Activated T-helper 2 cell treated with anti-CD3 and anti-CD28 coated beads, Interferon-gamma antibody, Interleukin-2, Interleukin-4, amounts not matched to agents 10 μg/mL and 5 μg/mL and 100 μg/mL, durations not matched to agents 14 hours and 24 hours and 36 hours (primary cell): ENCODE data around the gene LYZL1. TPM values are rescaled to one million over a fixed set of nuclear protein-coding genes. Genes with fewer than 3 reads are reported as not detected.
"Not testable (repeated sequence)": the region's sequence is repeated elsewhere in the genome, so short reads cannot be mapped to it uniquely, and the experiment has no call there.

Experiments
- DNase-seq: peaks from one replicate; pipeline ENCODE4 v3.0.0; 2021; ENCODE audit warnings: low spot score
- H3K27ac Mint-ChIP-seq: one replicate; pipeline ENCODE4 v1.8.0; 2021; ENCODE audit warnings: mixed read lengths
- H3K27me3 Mint-ChIP-seq: one replicate; pipeline ENCODE4 v1.8.0; 2021; ENCODE audit warnings: low read depth, mixed read lengths
- H3K36me3 Mint-ChIP-seq: one replicate; pipeline ENCODE4 v1.8.0; 2021; ENCODE audit warnings: low read depth, mixed read lengths
- H3K4me1 Mint-ChIP-seq: one replicate; pipeline ENCODE4 v1.8.0; 2021; ENCODE audit warnings: low read depth, mixed read lengths
- H3K4me3 Mint-ChIP-seq: one replicate; pipeline ENCODE4 v1.8.0; 2021; ENCODE audit warnings: low read depth, mild to moderate bottlenecking, moderate library complexity, mixed read lengths
- H3K9me3 Mint-ChIP-seq: one replicate; pipeline ENCODE4 v1.8.0; 2021; ENCODE audit warnings: mixed read lengths
- intact Hi-C: fragments of 100-400 bp; cut with micrococcal nuclease; formaldehyde crosslinking; loops from one replicate; pipeline ENCODE4 v1.15.1; 2023
- total RNA-seq: library from RNA; stranded (reverse); gene quantifications from 2 replicates; pipeline ENCODE4 v1.2.3, GENCODE V29; 2022

Gene LYZL1
- total RNA-seq, 1 donor from 2014 or later, result not detected

DNA sequence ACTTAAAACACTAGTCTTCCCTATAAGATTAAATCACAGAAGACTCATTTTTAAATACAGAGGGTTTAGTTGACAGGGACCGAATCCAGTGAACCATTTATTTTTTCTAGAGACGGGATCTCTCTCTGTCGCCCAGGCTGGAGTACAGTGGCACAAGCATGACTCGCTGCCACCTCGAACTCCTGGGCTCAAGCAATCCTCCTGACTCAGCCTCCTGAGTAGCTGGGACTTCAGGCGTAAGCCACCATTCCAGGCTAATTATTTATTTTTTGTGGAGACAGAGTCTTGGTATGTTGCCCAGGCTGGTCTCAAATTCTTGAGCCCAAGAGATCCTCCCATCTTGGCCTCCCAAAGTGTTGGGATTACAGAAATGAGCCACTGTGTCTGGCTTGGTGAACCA lies 20.9 kb upstream of the LYZL1 start:
- Mint-ChIP-seq H3K36me3 (no peaks in the 10 kb centered on the region), H3K27ac (no peak overlapping the region), H3K9me3 (no peaks in the 10 kb centered on the region), H3K4me3 (no peak overlapping the region), H3K4me1 (no peaks in the 10 kb centered on the region), H3K27me3 (no peaks in the 10 kb centered on the region)
- no peak for DNase-seq
- intact Hi-C loops, result no loop called here

DNA sequence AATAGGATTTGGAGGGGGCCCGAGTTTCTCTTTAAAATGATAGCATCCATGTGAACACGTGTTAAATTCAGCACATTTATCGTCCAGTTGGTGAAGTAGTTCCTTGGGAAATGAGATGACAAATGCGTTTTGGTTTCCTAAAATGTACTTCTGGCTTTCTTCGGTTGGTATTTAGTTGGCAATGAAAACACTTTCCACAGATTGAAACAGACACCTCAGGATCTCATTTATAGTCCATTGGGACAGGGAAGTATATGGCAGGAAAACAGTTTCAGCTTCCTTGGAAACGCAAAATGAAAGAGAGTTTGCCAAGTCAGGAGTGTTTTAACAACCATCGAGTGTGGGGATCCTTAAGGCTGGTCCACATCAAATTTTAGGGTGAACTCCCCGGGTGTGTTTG lies 19.4 kb upstream of the LYZL1 start:
- intact Hi-C loops, result no loop called here
- no peaks in the 10 kb centered on the region for H3K36me3 Mint-ChIP-seq
- no peak overlapping the region for H3K27ac Mint-ChIP-seq
- H3K4me1 Mint-ChIP-seq, result no peaks in the 10 kb centered on the region
- no peaks in the 10 kb centered on the region for H3K9me3 Mint-ChIP-seq
- H3K4me3 Mint-ChIP-seq, result no peak overlapping the region
- H3K27me3 Mint-ChIP-seq, result no peaks in the 10 kb centered on the region
- no peak for DNase-seq

DNA sequence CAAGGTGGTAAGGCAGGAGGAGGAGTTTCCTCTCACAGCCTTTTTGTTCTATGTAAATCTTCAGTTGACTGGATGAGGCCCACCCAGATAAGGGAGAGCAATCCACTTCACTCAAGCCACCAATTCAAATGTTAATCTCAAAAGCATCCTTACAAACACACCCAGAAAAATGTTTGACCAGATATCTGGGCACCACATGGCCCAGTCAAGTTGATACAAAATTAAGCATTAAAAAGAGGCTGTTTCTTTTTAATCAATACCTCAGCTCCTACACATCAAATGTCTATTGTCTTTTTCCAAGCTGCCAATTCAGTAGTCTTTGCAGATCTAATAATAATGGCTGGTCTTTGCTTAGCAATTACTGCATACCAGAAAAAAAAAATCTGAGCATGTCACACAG lies 18.0 kb upstream of the LYZL1 start:
- H3K36me3 Mint-ChIP-seq, result no peaks in the 10 kb centered on the region
- no peak for DNase-seq
- intact Hi-C loops, result no loop called here
- H3K9me3 Mint-ChIP-seq, result no peaks in the 10 kb centered on the region
- no peak overlapping the region for H3K4me3 Mint-ChIP-seq
- H3K4me1 Mint-ChIP-seq, result no peaks in the 10 kb centered on the region
- no peak overlapping the region for H3K27ac Mint-ChIP-seq
- no peaks in the 10 kb centered on the region for H3K27me3 Mint-ChIP-seq

DNA sequence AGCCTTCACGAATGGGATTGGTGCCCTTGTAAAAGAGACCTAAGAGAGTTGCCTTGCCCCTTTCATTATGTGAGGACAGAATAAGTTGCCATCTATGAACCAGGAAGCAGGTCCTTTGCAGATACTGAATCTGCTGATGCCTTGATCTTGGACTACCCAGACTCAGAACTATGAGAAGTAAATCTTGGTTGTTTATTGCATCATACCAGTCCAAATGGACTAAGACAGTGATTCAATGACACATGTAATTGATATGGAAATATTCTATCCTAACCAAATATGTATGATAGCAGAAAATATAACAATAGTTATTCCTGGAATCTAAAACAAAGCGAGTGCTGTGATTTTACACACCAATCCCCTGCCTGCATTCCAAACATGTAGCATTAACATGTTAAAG lies 17.0 kb upstream of the LYZL1 start:
- no peak for DNase-seq
- intact Hi-C loops, result no loop called here
- H3K4me3 Mint-ChIP-seq, result no peak overlapping the region
- no peaks in the 10 kb centered on the region for H3K4me1 Mint-ChIP-seq
- no peaks in the 10 kb centered on the region for H3K9me3 Mint-ChIP-seq
- H3K36me3 Mint-ChIP-seq, result no peaks in the 10 kb centered on the region
- H3K27ac Mint-ChIP-seq, result no peak overlapping the region
- H3K27me3 Mint-ChIP-seq, result no peaks in the 10 kb centered on the region

DNA sequence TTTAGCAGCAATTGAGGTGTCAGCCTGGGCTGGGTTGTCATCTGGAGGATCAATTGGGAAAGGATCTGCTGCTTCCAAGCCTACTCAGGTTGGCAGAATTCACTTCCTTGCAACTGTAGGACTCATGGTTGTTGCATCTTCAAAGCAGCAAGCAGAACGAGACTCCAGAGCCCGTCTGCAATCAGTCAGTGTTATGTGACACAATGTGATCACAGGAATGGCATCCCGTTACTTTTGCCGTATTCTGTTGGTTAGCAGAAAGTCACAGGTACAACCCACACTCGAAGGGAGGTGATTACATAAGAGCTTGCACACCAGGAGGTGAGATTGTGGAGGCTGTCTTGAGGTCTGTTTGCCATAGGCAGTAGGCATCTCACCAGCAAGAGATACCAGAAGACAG lies 15.4 kb upstream of the LYZL1 start:
- H3K36me3 Mint-ChIP-seq, result no peaks in the 10 kb centered on the region
- H3K27ac Mint-ChIP-seq, result no peak overlapping the region
- DNase-seq, result no peak
- no peak overlapping the region for H3K4me3 Mint-ChIP-seq
- H3K27me3 Mint-ChIP-seq, result no peaks in the 10 kb centered on the region
- H3K9me3 Mint-ChIP-seq, result no peaks in the 10 kb centered on the region
- no peaks in the 10 kb centered on the region for H3K4me1 Mint-ChIP-seq
- intact Hi-C loops, result no loop called here

DNA sequence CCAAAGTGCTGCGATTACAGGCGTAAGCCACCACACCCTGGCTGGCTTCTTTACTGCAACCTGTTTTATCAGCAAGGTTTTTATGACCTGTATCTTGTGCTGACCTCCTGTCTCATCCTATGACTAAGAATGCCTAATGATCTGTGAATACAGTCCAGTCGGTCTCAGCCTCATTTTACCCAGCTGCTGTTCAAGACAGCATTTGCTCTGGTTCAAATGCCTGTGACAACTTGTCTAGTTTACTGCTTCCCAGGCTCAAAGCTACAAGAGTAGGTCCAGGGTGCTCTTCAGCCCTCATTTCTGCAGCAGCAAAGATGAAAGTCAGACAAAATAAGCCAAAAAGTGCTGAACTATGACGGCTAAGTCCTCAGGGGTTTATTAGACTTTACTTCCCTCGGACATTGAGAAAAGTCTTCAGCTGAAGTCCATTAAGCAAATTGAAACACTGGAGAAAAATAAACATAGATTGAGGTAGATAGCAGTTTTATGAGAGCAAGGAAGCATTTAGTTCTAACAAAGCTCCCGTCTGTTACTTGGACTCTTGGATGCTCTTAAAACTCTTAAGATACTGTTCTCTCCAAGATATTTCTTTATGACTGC lies 12.5 kb upstream of the LYZL1 start:
- no peaks in the 10 kb centered on the region for H3K9me3 Mint-ChIP-seq
- DNase-seq, result no peak
- no peak overlapping the region for H3K4me3 Mint-ChIP-seq
- no peak overlapping the region for H3K27ac Mint-ChIP-seq
- H3K4me1 Mint-ChIP-seq, result no peaks in the 10 kb centered on the region
- H3K36me3 Mint-ChIP-seq, result no peaks in the 10 kb centered on the region
- H3K27me3 Mint-ChIP-seq, result no peaks in the 10 kb centered on the region
- intact Hi-C loops, result no loop called here

DNA sequence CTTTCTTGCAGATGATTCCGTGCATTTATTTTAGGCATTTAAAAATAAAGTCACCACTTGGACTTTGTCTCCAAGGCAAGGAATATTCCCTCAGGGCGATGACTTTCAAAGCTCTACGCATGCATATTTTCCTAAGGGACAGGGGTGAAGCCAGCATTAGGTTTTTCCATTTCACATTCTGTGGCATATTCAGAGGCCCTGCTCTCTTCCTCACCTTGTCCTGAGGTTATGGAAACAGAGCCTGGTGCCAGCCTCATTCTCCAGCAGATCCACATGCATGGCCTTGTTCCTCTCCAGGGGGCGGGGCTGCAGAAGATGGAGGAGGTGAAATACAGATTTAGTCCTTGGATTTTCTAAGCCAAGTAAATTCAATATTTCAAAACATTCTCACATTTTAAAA lies 11.6 kb upstream of the LYZL1 start:
- DNase-seq, result no peak
- intact Hi-C loops, result no loop called here
- Mint-ChIP-seq H3K27ac (no peak overlapping the region), H3K9me3 (no peaks in the 10 kb centered on the region), H3K4me3 (no peak overlapping the region), H3K4me1 (no peaks in the 10 kb centered on the region), H3K36me3 (no peaks in the 10 kb centered on the region), H3K27me3 (no peaks in the 10 kb centered on the region)

DNA sequence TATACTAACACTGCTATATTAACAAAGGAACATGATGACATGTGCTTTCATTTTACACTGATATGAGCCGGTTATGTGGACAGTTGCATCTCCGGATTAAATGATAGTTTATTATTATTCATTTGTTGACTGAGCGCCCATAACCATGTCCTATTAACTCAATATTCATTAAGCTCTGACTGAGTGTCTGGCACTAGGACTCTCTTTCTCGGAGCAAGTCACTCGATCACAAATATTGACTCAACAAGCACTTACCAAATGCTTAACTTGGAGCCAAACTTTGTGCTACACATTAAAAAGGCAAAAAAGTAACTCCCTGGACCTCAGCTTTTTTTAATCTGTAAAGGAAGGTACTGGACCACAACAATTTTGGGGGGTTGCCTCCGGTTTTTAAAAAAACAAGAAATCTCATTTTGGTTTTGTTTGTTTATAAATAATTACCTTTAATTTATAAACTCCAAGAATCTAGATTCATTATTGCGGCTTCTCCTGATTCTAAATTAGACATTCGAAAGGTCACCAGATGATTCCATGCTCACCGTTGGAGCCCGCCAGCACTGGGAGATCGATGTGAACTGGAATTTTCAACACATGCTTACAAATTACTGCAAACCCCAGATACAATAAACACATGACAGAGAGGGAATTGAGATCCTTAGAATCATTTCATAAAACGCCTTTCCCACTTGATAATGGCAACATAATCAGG lies 8.9 kb upstream of the LYZL1 start:
- intact Hi-C loops, result no loop called here
- H3K9me3 Mint-ChIP-seq, result no peaks in the 10 kb centered on the region
- H3K36me3 Mint-ChIP-seq, result no peaks in the 10 kb centered on the region
- H3K4me1 Mint-ChIP-seq, result no peaks in the 10 kb centered on the region
- no peak overlapping the region for H3K27ac Mint-ChIP-seq
- no peak for DNase-seq
- H3K27me3 Mint-ChIP-seq, result no peaks in the 10 kb centered on the region
- H3K4me3 Mint-ChIP-seq, result no peak overlapping the region

DNA sequence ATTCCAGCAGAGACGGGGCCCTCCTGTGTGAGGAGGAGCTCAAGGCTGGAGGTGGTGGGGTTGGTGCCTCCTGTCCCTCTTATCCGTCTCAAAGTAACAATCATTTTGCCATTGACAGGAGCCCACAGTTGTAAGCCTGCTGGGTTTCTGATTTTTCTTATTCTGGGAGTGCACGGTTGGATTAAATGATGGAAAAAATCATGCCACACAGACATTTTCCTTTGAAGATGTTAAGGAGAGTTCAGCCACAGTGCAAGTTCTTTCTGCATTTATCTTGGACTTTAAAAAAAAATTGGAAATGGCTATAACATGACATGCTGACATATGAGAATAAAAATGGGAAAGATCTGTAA lies 8.4 kb upstream of the LYZL1 start:
- Mint-ChIP-seq H3K4me3 (no peak overlapping the region), H3K27me3 (no peaks in the 10 kb centered on the region), H3K27ac (no peak overlapping the region), H3K9me3 (no peaks in the 10 kb centered on the region), H3K36me3 (no peaks in the 10 kb centered on the region), H3K4me1 (no peaks in the 10 kb centered on the region)
- DNase-seq, result no peak
- intact Hi-C loops, result no loop called here

DNA sequence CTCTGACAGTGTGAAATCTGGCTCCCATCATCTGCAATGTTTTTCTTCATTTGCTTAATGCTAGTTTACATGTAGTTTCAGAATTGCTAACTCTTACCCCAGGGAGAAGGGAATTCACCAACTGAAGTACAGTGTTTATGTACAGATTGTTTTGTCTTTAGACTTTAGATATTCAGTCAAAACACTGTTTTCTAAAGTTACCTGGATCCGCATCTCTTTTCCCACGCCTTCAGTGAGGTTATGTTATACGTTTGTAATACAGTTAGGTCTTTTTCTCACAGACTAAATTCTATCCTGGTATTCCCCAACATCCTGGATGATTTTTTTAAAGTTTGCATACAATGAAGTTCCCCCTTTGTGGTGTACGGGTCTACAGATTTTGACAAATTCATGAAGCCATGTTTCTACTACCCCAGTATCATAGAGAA lies 3.2 kb upstream of the LYZL1 start:
- intact Hi-C loops, result no loop called here
- H3K27ac Mint-ChIP-seq, result no peak overlapping the region
- no peak for DNase-seq
- no peaks in the 10 kb centered on the region for H3K9me3 Mint-ChIP-seq
- no peaks in the 10 kb centered on the region for H3K4me1 Mint-ChIP-seq
- H3K27me3 Mint-ChIP-seq, result peaks cover 10% of the 10 kb centered on the region
- H3K4me3 Mint-ChIP-seq, result no peak overlapping the region
- no peaks in the 10 kb centered on the region for H3K36me3 Mint-ChIP-seq

DNA sequence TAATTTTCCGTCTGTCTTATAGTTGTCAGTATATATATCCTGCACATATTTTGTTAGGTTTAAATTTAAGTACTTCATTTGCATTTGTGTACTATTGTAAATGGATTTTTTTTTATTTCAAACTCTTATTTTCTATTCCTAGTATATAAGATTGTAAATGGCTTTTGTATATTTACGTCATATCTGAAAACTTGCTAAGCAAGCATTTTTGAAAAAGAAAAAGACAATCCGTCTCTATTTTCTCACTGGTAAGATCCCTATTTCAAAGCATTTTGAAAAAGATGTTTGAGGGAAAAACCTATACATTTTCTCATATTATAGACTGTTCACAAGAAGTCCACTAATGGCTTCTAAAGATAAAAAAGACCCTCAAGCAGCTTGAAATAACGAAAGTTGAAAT lies 1.2 kb upstream of the LYZL1 start:
- Mint-ChIP-seq H3K27ac (no peak overlapping the region), H3K4me3 (no peak overlapping the region), H3K9me3 (no peaks in the 10 kb centered on the region), H3K36me3 (no peaks in the 10 kb centered on the region), H3K27me3 (peaks cover 10% of the 10 kb centered on the region), H3K4me1 (no peaks in the 10 kb centered on the region)
- intact Hi-C loops, result no loop called here
- DNase-seq, result no peak

DNA sequence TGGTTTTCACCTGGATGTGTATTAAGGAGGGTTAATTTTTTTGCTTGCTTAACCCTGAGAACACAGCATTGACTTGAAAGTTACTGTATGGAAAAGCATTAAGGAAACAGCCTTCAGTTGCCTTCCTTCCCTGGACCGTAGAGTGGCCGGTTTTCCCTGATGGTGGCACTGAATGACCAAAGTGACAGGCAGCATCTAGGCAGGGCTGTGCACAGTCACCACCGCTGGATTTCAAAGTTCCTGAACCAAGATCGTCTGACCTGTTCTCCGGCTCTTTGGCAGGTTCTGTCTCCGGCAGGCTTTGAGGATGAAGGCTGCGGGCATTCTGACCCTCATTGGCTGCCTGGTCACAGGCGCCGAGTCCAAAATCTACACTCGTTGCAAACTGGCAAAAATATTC lies 2.7 kb downstream of the LYZL1 start:
- H3K27ac Mint-ChIP-seq, H3K27me3 Mint-ChIP-seq, H3K9me3 Mint-ChIP-seq, H3K4me3 Mint-ChIP-seq, DNase-seq, H3K36me3 Mint-ChIP-seq, intact Hi-C loops, H3K4me1 Mint-ChIP-seq: not testable (repeated sequence)

DNA sequence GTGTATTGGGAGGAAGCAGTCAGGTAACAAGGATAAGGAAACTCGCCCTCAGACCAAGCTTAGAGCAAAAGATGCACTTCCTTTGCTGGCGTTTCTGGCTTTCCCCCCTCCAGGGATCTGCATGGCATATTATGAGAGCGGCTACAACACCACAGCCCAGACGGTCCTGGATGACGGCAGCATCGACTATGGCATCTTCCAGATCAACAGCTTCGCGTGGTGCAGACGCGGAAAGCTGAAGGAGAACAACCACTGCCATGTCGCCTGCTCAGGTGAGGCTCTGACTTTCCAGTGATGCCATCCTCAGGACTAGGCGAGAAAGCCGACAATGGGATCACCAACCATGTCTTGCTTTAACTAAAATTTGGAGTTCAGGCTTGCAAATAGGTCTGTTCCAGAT lies 3.5 kb downstream of the LYZL1 start:
- H3K9me3 Mint-ChIP-seq, H3K27ac Mint-ChIP-seq, H3K4me1 Mint-ChIP-seq, DNase-seq, intact Hi-C loops, H3K4me3 Mint-ChIP-seq, H3K27me3 Mint-ChIP-seq, H3K36me3 Mint-ChIP-seq: not testable (repeated sequence)

DNA sequence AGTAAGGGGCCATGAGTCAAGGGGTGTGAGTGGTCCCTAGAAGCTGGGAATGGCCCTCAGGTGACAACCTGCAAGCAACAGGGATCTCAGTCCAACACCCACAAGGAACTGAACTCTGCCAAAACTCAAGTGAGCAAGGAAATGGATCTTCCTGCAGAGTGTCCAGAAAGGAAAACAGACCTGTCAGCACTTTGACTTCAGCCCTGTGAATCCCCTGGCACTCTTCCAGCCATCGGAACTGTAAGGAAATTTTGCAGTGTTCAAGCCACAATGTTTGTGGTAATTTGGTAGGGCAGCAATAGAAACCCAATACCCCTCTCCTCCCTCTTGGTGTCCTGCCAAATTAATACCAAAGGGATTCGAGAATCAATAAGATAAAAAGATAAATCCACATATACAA lies 6.9 kb downstream of the LYZL1 start:
- no peak overlapping the region for H3K27ac Mint-ChIP-seq
- H3K4me1 Mint-ChIP-seq, result no peaks in the 10 kb centered on the region
- intact Hi-C loops, result no loop called here
- DNase-seq, result no peak
- peaks cover 4% of the 10 kb centered on the region for H3K27me3 Mint-ChIP-seq
- no peaks in the 10 kb centered on the region for H3K36me3 Mint-ChIP-seq
- no peak overlapping the region for H3K4me3 Mint-ChIP-seq
- H3K9me3 Mint-ChIP-seq, result no peaks in the 10 kb centered on the region
